GM23248 (cell line): Measurements from ENCODE around the gene GNAT3.

Experiments
- EZH2 ChIP-seq: fragments of 200-600 bp; sonication (generic); IDR thresholded peaks from 2 replicates; pipeline ENCODE4 v1.6.1; 2018; ENCODE audit warnings: antibody characterized with exemption, mild to moderate bottlenecking; ENCODE audit not compliant: insufficient read depth, poor library complexity, severe bottlenecking
- EZH2phosphoT487 ChIP-seq: fragments of 200-600 bp; sonication (generic); IDR thresholded peaks from 2 replicates; pipeline ENCODE4 v1.6.1; 2018; ENCODE audit warnings: antibody characterized with exemption, moderate library complexity, mild to moderate bottlenecking, low read depth; ENCODE audit not compliant: insufficient read depth

DNA sequence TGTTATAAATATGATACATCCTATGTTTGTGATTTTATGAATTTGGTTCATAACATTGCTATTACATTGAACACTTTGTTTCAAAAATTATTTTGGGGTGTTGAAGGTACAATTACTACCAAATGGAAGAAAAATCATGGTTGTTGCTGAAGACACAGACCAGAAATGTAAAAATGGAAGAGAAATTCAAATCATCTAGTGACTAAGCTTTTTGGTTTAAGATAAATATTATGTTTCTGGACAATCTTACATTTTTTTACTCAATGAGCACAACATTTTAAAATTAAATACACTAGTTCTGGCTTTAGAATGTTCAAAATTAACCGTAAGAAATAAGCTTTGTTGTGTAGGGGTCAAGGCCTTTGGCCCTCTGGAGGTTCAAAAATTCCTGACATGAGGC, 82.7 kb downstream of the GNAT3 start:
- no peak for TF ChIP-seq EZH2
- no peak for TF ChIP-seq EZH2phosphoT487
